NCI-H1436 (cell line): ENCODE data around the gene DNAJC5.
A peak's percentile ranks its signal among the peaks of the same experiment; 100 is the strongest.
"Not testable (repeated sequence)": the region's sequence is repeated elsewhere in the genome, so short reads cannot be mapped to it uniquely, and the experiment has no call there.

ENCODE experiments used
- DNase-seq: peaks from one replicate; lab custom pipeline; 2025; lab: John Stamatoyannopoulos, UW

Gene DNAJC5

GRCh38 chr20:63968136-63968927 is 73.4 kb downstream of the DNAJC5 start:
- DNase-seq: no peak

- DNase-seq: no peak
Observed at GRCh38 chr20:63968928-63969760, 74.2 kb downstream of the DNAJC5 start.

- DNase-seq: peak; percentile 48
Observed at GRCh38 chr20:63969838-63970713, 75.2 kb downstream of the DNAJC5 start, which contains the start of gene ZNF512B. Gene ZNF512B, minus strand, starts transcription at chr20:63969930. Its CDS starts 1,980 bp downstream, at chr20:63967950.

- DNase-seq: no peak
Observed at GRCh38 chr20:63970714-63971431, 75.9 kb downstream of the DNAJC5 start.

- not testable (repeated sequence) for DNase-seq
Observed at GRCh38 chr20:63971960-63972311, 77.0 kb downstream of the DNAJC5 start.

GRCh38 chr20:63972312-63973159 is 77.6 kb downstream of the DNAJC5 start:
- DNase-seq: no peak

GRCh38 chr20:63973160-63973479 is 78.2 kb downstream of the DNAJC5 start:
- DNase-seq: no peak

GRCh38 chr20:63973636-63974401 is 78.9 kb downstream of the DNAJC5 start:
- DNase-seq: peak; percentile 53

- DNase-seq: no peak
Observed at GRCh38 chr20:63974402-63975200, 79.7 kb downstream of the DNAJC5 start.

- not testable (repeated sequence) for DNase-seq
Observed at GRCh38 chr20:63976511-63976910, 81.6 kb downstream of the DNAJC5 start.

- DNase-seq: no peak
Observed at GRCh38 chr20:63976980-63977738, 82.2 kb downstream of the DNAJC5 start.

GRCh38 chr20:63977739-63978276 is 82.9 kb downstream of the DNAJC5 start:
- no peak for DNase-seq

GRCh38 chr20:63978319-63979228 is 83.6 kb downstream of the DNAJC5 start:
- DNase-seq: peak; percentile 57

GRCh38 chr20:63979229-63979556 is 84.3 kb downstream of the DNAJC5 start:
- no peak for DNase-seq

- DNase-seq: peak; percentile 51
Observed at GRCh38 chr20:63979557-63980316, 84.8 kb downstream of the DNAJC5 start, which contains the start of gene SAMD10. Gene SAMD10, minus strand, starts transcription at chr20:63979642. Its CDS starts 175 bp downstream, at chr20:63979467.

- no peak for DNase-seq
Observed at GRCh38 chr20:63980317-63980805, 85.4 kb downstream of the DNAJC5 start.
